IPS-15b (cell line): ENCODE measurements around the gene H6PD.

ENCODE experiments used
- H3K27me3 ChIP-seq: one replicate; pipeline ENCODE4 v1.6.1; 2013; ENCODE audit warnings: low read length; ENCODE audit not compliant: control insufficient read depth, insufficient read depth
- H3K36me3 ChIP-seq: one replicate; pipeline ENCODE4 v1.6.1; 2013; ENCODE audit warnings: low read length; ENCODE audit not compliant: control insufficient read depth, insufficient read depth
- H3K4me1 ChIP-seq: one replicate; pipeline ENCODE4 v1.6.1; 2013; ENCODE audit warnings: mild to moderate bottlenecking, low read length; ENCODE audit not compliant: control insufficient read depth, insufficient read depth
- H3K4me3 ChIP-seq: one replicate; pipeline ENCODE4 v1.5.1; 2013; ENCODE audit warnings: low read depth, low read length
- H3K9ac ChIP-seq: one replicate; pipeline ENCODE4 v1.6.1; 2013; ENCODE audit warnings: low read depth, mild to moderate bottlenecking, low read length
- H3K9me3 ChIP-seq: one replicate; pipeline ENCODE4 v1.6.1; 2013; ENCODE audit warnings: mild to moderate bottlenecking, low read length; ENCODE audit not compliant: control insufficient read depth, insufficient read depth

Gene H6PD

DNA sequence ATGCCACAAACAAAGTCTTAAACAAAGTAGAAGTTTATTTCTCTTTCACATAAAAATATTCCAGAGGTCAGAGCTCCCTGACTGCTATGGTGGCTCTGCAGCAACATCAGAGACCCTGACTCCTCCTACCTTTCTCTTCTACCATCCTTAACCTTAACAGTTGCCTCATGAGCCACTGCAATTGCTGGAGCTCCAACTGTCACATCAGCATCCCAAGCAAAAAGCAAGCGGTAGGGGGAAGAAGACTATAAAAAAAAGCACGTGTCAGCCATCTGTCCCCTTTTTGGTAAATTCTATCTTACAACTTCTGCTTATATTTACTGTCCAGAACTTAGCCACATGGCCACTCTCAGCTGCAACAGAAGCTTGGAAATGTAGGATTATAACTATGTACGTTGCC lies 21.8 kb upstream of the H6PD start:
- no peak overlapping the region for H3K4me3 ChIP-seq
- H3K9ac ChIP-seq, result no peak overlapping the region
- no peaks in the 10 kb centered on the region for H3K9me3 ChIP-seq
- no peaks in the 10 kb centered on the region for H3K27me3 ChIP-seq
- no peaks in the 10 kb centered on the region for H3K4me1 ChIP-seq
- no peaks in the 10 kb centered on the region for H3K36me3 ChIP-seq

GRCh38 chr1:9213956-9214355 lies 20.6 kb upstream of the H6PD start:
- no peaks in the 10 kb centered on the region for H3K36me3 ChIP-seq
- no peaks in the 10 kb centered on the region for H3K9me3 ChIP-seq
- H3K4me1 ChIP-seq, result no peaks in the 10 kb centered on the region
- H3K27me3 ChIP-seq, result no peaks in the 10 kb centered on the region
- no peak overlapping the region for H3K9ac ChIP-seq
- no peak overlapping the region for H3K4me3 ChIP-seq

DNA sequence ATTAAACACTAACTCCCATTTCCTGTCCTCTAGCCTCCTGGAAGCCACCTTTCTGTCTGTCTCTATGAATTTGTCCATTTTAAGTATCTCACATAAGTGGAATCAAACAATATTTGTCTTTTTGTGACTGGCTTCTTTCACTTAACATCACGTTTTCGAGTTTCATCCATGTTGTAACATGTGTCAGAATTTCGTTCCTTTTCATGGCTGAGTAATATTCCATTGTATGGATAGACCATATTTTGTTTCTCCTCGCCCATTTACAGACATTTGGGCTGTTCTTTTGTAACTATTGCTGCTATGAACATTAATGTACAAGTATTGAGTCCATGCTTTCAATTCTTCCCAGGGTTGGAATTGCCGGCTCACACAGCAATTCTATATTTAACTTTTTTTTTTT lies 15.7 kb upstream of the H6PD start:
- Histone ChIP-seq H3K36me3 (no peaks in the 10 kb centered on the region), H3K4me1 (no peaks in the 10 kb centered on the region), H3K4me3 (no peak overlapping the region), H3K27me3 (no peaks in the 10 kb centered on the region), H3K9me3 (no peaks in the 10 kb centered on the region), H3K9ac (no peak overlapping the region)

GRCh38 chr1:9222846-9223625 lies 11.5 kb upstream of the H6PD start:
- H3K4me1 ChIP-seq, result no peaks in the 10 kb centered on the region
- no peak overlapping the region for H3K9ac ChIP-seq
- no peak overlapping the region for H3K4me3 ChIP-seq
- no peaks in the 10 kb centered on the region for H3K36me3 ChIP-seq
- H3K9me3 ChIP-seq, result no peaks in the 10 kb centered on the region
- H3K27me3 ChIP-seq, result no peaks in the 10 kb centered on the region

DNA sequence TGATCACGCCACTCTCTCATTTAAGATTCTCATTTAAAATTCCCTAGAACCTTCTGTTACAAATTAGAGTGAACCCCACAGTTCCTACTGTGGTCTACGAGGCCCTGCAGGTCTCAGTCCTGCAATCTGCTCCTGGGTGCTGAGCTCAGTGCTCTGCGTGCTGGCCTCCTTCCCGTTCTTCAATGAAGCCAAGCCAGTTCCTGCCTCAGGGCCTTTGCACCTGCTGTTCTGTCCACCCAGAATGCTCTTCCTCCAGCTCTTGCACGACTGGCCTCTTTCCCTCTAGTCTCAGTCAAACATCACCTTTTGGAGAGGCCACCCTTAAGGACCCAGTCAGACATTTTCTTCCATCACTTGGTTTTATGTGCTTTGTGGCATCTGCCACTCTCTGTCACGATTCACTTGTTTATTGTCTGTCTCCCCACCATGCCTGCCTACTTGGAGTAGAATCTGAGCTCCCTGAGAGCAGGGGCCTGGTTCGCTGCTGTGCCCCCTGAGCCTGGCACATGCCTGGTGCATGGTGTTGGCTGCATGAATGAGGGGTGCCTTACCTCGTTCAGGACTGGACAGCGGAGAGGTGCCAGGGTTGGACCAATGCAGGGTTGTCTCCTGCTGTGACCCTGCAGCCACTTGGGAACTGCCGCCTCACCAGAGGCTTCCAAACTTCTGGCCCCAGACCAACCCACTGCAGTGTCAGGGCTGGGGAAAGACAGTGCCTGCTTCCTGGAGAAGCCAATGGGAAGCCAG lies 9.7 kb upstream of the H6PD start:
- H3K9ac ChIP-seq, result no peak overlapping the region
- no peaks in the 10 kb centered on the region for H3K4me1 ChIP-seq
- no peaks in the 10 kb centered on the region for H3K36me3 ChIP-seq
- no peaks in the 10 kb centered on the region for H3K9me3 ChIP-seq
- H3K4me3 ChIP-seq, result no peak overlapping the region
- no peaks in the 10 kb centered on the region for H3K27me3 ChIP-seq

- H3K9ac ChIP-seq, result no peak overlapping the region
- H3K27me3 ChIP-seq, result no peaks in the 10 kb centered on the region
- H3K4me3 ChIP-seq, result no peak overlapping the region
- no peaks in the 10 kb centered on the region for H3K36me3 ChIP-seq
- no peaks in the 10 kb centered on the region for H3K9me3 ChIP-seq
- no peaks in the 10 kb centered on the region for H3K4me1 ChIP-seq
Measured at GRCh38 chr1:9225411-9225785, 9.2 kb upstream of the H6PD start.

DNA sequence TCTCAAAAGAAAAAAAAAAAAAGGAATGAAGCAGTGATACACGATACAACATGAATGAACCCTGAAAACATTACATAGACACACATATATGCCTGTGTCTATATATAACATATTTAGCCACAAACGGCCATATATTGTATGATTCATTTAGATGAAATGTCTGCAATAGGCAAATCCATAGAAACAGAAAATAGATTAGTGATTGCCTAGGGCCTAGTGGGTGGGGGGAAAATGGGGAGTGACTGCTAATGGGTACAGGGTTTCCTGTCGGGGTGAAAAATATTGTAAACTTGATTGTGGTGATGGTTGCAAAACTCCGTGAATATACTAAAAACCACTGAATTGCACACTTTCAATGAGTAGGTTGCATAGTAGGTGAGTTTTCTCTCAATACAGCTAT lies 6.0 kb upstream of the H6PD start:
- Histone ChIP-seq H3K9ac (no peak overlapping the region), H3K27me3 (no peaks in the 10 kb centered on the region), H3K4me3 (no peak overlapping the region), H3K9me3 (no peaks in the 10 kb centered on the region), H3K36me3 (no peaks in the 10 kb centered on the region), H3K4me1 (no peaks in the 10 kb centered on the region)

- H3K36me3 ChIP-seq, result no peaks in the 10 kb centered on the region
- H3K4me1 ChIP-seq, result no peaks in the 10 kb centered on the region
- H3K9me3 ChIP-seq, result no peaks in the 10 kb centered on the region
- no peaks in the 10 kb centered on the region for H3K27me3 ChIP-seq
- H3K4me3 ChIP-seq, result no peak overlapping the region
- no peak overlapping the region for H3K9ac ChIP-seq
Measured at GRCh38 chr1:9229549-9229948, 5.0 kb upstream of the H6PD start.

- H3K9me3 ChIP-seq, result no peaks in the 10 kb centered on the region
- no peaks in the 10 kb centered on the region for H3K27me3 ChIP-seq
- no peak overlapping the region for H3K4me3 ChIP-seq
- H3K4me1 ChIP-seq, result no peaks in the 10 kb centered on the region
- no peaks in the 10 kb centered on the region for H3K36me3 ChIP-seq
- no peak overlapping the region for H3K9ac ChIP-seq
Measured at GRCh38 chr1:9230869-9231533, 3.6 kb upstream of the H6PD start.

GRCh38 chr1:9231648-9232332 lies 2.8 kb upstream of the H6PD start:
- H3K9ac ChIP-seq, result no peak overlapping the region
- H3K36me3 ChIP-seq, result no peaks in the 10 kb centered on the region
- H3K4me3 ChIP-seq, result no peak overlapping the region
- no peaks in the 10 kb centered on the region for H3K9me3 ChIP-seq
- H3K27me3 ChIP-seq, result no peaks in the 10 kb centered on the region
- no peaks in the 10 kb centered on the region for H3K4me1 ChIP-seq

- no peaks in the 10 kb centered on the region for H3K4me1 ChIP-seq
- H3K9me3 ChIP-seq, result no peaks in the 10 kb centered on the region
- no peak overlapping the region for H3K9ac ChIP-seq
- no peak overlapping the region for H3K4me3 ChIP-seq
- H3K36me3 ChIP-seq, result no peaks in the 10 kb centered on the region
- H3K27me3 ChIP-seq, result no peaks in the 10 kb centered on the region
Measured at GRCh38 chr1:9233241-9233941, 1.2 kb upstream of the H6PD start.
